HepG2 (cell line): ENCODE data around the gene KIF5B. TPM values are rescaled to one million over a fixed set of nuclear protein-coding genes. Genes with fewer than 3 reads are reported as not detected.

Experiments
- MYC ChIP-seq: sonication (generic); formaldehyde crosslinking; IDR thresholded peaks from 2 replicates; pipeline ENCODE4 v1.9.0; 2021; ENCODE audit warnings: missing genetic modification reagents, borderline replicate concordance
- POGZ ChIP-seq: sonication (generic); formaldehyde crosslinking; IDR thresholded peaks from 2 replicates; pipeline ENCODE4 v1.4.0; 2020; ENCODE audit warnings: mild to moderate bottlenecking, missing genetic modification reagents
- RARA ChIP-seq: IDR thresholded peaks from 2 replicates; pipeline ENCODE4 v1.6.1; 2016; ENCODE audit warnings: missing genetic modification reagents, missing compliant biosample characterization
- SMYD3 ChIP-seq: sonication (generic); formaldehyde crosslinking; IDR thresholded peaks from 2 replicates; pipeline ENCODE4 v1.8.1; 2023; ENCODE audit warnings: mild to moderate bottlenecking, missing genetic modification reagents
- SRF ChIP-seq: IDR thresholded peaks from 2 replicates; pipeline ENCODE4 v1.6.1; 2011; ENCODE audit warnings: mild to moderate bottlenecking, low read depth, low read length, moderate library complexity
- ZNF253 ChIP-seq: sonication (generic); formaldehyde crosslinking; IDR thresholded peaks from 2 replicates; pipeline ENCODE4 v1.8.0; 2022; ENCODE audit warnings: mild to moderate bottlenecking, missing genetic modification reagents, borderline replicate concordance
- ZNF496 ChIP-seq: sonication (generic); formaldehyde crosslinking; IDR thresholded peaks from 2 replicates; pipeline ENCODE4 v1.8.1; 2023; ENCODE audit warnings: mild to moderate bottlenecking, moderate library complexity, missing genetic modification reagents; ENCODE audit not compliant: insufficient replicate concordance
- ZNF773 ChIP-seq: sonication (generic); formaldehyde crosslinking; IDR thresholded peaks from 2 replicates; pipeline ENCODE4 v1.4.0; 2020; ENCODE audit warnings: missing genetic modification reagents, borderline replicate concordance
- polyA plus RNA-seq, 8 experiments: library from polyadenylated mRNA; depleted of rRNA in 3 of 8; stranded (reverse) in 7 of 8; unstranded in 1 of 8; fragments of >200 nt; fragmentation: Illumina TruSeq in 4 of 8; extraction: Trizol in 4 of 8; gene quantifications; 2 replicates each; pipeline versions ENCODE4 v1.2.1 to v1.2.3, GENCODE V29; 2011 to 2016; ENCODE audit warnings: low read depth in 4 of 8, missing spikeins in 1 of 8, mixed read lengths in 1 of 8; ENCODE audit not compliant: insufficient read depth in 1 of 8
- total RNA-seq, 5 experiments: library from RNA; depleted of rRNA; stranded (reverse); fragments of >200 nt; fragmentation: Illumina TruSeq; extraction: Trizol; gene quantifications; 2 replicates each; pipeline ENCODE4 v1.2.3, GENCODE V29; 2016; ENCODE audit warnings: low read depth in 1 of 5
- TF ChIP-seq, protein P1 (sequence below): IDR thresholded peaks from 2 replicates; pipeline ENCODE4 v1.6.1; 2012; ENCODE audit warnings: low read depth, low read length, improper control_type of control experiment
- TF ChIP-seq, protein P2 (sequence below): sonication (generic); formaldehyde crosslinking; IDR thresholded peaks from 2 replicates; pipeline ENCODE4 v1.4.0; 2020; ENCODE audit warnings: missing genetic modification reagents
- TF ChIP-seq, protein P3 (sequence below): sonication (generic); formaldehyde crosslinking; IDR thresholded peaks from 2 replicates; pipeline ENCODE4 v1.5.0; 2020; ENCODE audit warnings: missing genetic modification reagents
- TF ChIP-seq, protein P4 (sequence below): sonication (generic); formaldehyde crosslinking; IDR thresholded peaks from 2 replicates; pipeline ENCODE4 v1.5.0; 2020; ENCODE audit warnings: mild to moderate bottlenecking, missing genetic modification reagents
- TF ChIP-seq, protein P5 (sequence below): sonication (generic); formaldehyde crosslinking; IDR thresholded peaks from 2 replicates; pipeline ENCODE4 v1.4.0; 2020; ENCODE audit warnings: missing genetic modification reagents
- TF ChIP-seq, protein P6 (sequence below): fragments of 450-650 bp; IDR thresholded peaks from 2 replicates; pipeline ENCODE4 v1.6.1; 2017

KIF5B gene
- total and polyA plus RNA-seq, 2 of the 13 experiments (the other 11 are each of a cell fraction or from before 2014, with no cell fraction given), result 34.3 to 133 TPM

DNA sequence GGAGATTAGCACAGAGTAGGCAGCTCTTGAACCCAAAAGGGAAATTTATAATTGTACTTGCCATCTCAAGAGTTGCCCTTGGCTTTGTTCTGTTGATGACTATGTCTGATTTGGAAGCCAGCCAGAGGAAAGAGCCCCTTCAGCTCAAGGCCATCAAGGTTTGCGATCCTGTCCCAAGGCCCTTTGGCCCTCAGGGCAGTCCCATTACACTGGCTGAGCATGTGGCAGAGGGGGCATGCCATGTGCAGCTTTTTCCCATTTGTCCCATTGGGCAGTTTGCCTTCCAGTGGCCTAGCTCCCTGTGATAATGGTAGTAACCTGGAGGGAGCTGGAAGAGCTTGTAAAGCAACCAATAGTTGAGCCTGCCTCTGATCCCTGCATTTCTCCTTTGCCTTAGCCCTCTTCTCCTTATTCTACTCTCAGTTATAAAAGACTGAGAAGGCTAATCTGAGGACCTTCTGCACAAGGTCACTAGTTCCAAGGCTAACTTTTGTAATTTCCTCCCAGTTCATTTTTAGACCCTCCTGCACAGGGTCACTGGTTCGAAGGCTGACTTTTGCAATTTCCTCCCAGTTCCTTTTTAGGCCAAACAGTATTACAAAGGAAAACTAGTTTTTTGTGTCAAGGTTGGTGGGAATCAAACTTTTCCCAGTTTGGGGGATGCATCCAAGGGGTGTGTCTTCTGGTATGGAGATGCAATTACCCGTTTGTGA lies 96.6 kb downstream of the KIF5B start (continued):
- TF ChIP-seq ZNF773 (no peak), POGZ (CRISPR knock-in tag) (peak; percentile 61; the same call in 1 of the 2 replicates), MYC (peak; percentile 64; the same call in 1 of the 2 replicates), SMYD3 (CRISPR knock-in tag) (no peak), RARA (CRISPR knock-in tag) (no peak), ZNF496 (CRISPR knock-in tag) (no peak), ZNF253 (CRISPR knock-in tag) (no peak), SRF (peak; percentile 76)
- TF ChIP-seq, protein P1, sequence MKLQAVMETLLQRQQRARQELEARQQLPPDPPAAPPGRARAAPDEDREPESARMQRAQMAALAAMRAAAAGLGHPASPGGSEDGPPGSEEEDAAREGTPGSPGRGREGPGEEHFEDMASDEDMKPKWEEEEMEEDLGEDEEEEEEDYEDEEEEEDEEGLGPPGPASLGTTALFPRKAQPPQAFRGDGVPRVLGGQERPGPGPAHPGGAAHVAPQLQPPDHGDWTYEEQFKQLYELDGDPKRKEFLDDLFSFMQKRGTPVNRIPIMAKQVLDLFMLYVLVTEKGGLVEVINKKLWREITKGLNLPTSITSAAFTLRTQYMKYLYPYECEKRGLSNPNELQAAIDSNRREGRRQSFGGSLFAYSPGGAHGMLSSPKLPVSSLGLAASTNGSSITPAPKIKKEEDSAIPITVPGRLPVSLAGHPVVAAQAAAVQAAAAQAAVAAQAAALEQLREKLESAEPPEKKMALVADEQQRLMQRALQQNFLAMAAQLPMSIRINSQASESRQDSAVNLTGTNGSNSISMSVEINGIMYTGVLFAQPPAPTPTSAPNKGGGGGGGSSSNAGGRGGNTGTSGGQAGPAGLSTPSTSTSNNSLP, result no peak
- TF ChIP-seq, protein P2, sequence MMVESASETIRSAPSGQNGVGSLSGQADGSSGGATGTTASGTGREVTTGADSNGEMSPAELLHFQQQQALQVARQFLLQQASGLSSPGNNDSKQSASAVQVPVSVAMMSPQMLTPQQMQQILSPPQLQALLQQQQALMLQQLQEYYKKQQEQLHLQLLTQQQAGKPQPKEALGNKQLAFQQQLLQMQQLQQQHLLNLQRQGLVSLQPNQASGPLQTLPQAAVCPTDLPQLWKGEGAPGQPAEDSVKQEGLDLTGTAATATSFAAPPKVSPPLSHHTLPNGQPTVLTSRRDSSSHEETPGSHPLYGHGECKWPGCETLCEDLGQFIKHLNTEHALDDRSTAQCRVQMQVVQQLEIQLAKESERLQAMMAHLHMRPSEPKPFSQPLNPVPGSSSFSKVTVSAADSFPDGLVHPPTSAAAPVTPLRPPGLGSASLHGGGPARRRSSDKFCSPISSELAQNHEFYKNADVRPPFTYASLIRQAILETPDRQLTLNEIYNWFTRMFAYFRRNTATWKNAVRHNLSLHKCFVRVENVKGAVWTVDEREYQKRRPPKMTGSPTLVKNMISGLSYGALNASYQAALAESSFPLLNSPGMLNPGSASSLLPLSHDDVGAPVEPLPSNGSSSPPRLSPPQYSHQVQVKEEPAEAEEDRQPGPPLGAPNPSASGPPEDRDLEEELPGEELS (CRISPR knock-in tag), result no peak
- TF ChIP-seq, protein P3, sequence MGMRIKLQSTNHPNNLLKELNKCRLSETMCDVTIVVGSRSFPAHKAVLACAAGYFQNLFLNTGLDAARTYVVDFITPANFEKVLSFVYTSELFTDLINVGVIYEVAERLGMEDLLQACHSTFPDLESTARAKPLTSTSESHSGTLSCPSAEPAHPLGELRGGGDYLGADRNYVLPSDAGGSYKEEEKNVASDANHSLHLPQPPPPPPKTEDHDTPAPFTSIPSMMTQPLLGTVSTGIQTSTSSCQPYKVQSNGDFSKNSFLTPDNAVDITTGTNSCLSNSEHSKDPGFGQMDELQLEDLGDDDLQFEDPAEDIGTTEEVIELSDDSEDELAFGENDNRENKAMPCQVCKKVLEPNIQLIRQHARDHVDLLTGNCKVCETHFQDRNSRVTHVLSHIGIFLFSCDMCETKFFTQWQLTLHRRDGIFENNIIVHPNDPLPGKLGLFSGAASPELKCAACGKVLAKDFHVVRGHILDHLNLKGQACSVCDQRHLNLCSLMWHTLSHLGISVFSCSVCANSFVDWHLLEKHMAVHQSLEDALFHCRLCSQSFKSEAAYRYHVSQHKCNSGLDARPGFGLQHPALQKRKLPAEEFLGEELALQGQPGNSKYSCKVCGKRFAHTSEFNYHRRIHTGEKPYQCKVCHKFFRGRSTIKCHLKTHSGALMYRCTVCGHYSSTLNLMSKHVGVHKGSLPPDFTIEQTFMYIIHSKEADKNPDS (CRISPR knock-in tag), result no peak
- TF ChIP-seq, protein P4, sequence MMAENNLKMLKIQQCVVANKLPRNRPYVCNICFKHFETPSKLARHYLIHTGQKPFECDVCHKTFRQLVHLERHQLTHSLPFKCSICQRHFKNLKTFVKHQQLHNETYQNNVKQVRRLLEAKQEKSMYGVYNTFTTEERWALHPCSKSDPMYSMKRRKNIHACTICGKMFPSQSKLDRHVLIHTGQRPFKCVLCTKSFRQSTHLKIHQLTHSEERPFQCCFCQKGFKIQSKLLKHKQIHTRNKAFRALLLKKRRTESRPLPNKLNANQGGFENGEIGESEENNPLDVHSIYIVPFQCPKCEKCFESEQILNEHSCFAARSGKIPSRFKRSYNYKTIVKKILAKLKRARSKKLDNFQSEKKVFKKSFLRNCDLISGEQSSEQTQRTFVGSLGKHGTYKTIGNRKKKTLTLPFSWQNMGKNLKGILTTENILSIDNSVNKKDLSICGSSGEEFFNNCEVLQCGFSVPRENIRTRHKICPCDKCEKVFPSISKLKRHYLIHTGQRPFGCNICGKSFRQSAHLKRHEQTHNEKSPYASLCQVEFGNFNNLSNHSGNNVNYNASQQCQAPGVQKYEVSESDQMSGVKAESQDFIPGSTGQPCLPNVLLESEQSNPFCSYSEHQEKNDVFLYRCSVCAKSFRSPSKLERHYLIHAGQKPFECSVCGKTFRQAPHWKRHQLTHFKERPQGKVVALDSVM (CRISPR knock-in tag), result no peak
- TF ChIP-seq, protein P5, sequence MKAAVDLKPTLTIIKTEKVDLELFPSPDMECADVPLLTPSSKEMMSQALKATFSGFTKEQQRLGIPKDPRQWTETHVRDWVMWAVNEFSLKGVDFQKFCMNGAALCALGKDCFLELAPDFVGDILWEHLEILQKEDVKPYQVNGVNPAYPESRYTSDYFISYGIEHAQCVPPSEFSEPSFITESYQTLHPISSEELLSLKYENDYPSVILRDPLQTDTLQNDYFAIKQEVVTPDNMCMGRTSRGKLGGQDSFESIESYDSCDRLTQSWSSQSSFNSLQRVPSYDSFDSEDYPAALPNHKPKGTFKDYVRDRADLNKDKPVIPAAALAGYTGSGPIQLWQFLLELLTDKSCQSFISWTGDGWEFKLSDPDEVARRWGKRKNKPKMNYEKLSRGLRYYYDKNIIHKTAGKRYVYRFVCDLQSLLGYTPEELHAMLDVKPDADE, result no peak
- TF ChIP-seq, protein P6, sequence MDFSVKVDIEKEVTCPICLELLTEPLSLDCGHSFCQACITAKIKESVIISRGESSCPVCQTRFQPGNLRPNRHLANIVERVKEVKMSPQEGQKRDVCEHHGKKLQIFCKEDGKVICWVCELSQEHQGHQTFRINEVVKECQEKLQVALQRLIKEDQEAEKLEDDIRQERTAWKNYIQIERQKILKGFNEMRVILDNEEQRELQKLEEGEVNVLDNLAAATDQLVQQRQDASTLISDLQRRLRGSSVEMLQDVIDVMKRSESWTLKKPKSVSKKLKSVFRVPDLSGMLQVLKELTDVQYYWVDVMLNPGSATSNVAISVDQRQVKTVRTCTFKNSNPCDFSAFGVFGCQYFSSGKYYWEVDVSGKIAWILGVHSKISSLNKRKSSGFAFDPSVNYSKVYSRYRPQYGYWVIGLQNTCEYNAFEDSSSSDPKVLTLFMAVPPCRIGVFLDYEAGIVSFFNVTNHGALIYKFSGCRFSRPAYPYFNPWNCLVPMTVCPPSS, result no peak
